SK-N-SH (cell line): ENCODE measurements around the gene F11R. TPM values are rescaled to one million over a fixed set of nuclear protein-coding genes. Genes with fewer than 3 reads are reported as not detected.

Experiments
- CTCF ChIA-PET: fragments of 300-600, 350-600 bp; formaldehyde crosslinking; extraction: SDS; loops from one replicate; lab custom pipeline; 2021; lab: Yijun Ruan, JAX
- POLR2A ChIA-PET: fragments of 350-600 bp; sonication (Branson Sonifier 250); formaldehyde crosslinking; extraction: SDS; loops from one replicate; lab custom pipeline; 2020; ENCODE audit warnings: antibody characterized with exemption, inconsistent platforms; lab: Yijun Ruan, JAX
- DNase-seq: peaks from one replicate; pipeline ENCODE4 v3.0.0; 2012
- H2AFZ ChIP-seq: fragments of 200-600 bp; sonication (generic); 2 replicates; pipeline ENCODE4 v1.8.1; 2016; ENCODE audit warnings: antibody characterized with exemption, mild to moderate bottlenecking, low read depth
- H3F3A ChIP-seq: fragments of 200-600 bp; sonication (generic); replicated peaks from 2 replicates; pipeline ENCODE3; 2016; ENCODE audit warnings: antibody characterized with exemption, mild to moderate bottlenecking; ENCODE audit not compliant: insufficient read depth
- H3K27ac ChIP-seq, 2 experiments: fragments of 200-500 bp in 1 of 2; fragments of 200-600 bp in 1 of 2; sonication (Bioruptor generic) in 1 of 2; sonication (generic), shearing (Covaris generic) in 1 of 2; 2 replicates each; pipeline versions ENCODE4 v1.5.1 to v1.6.1; 2014 to 2016; ENCODE audit warnings: low read depth in 2 of 2, inconsistent platforms in 1 of 2, low read length in 1 of 2, mild to moderate bottlenecking in 1 of 2, mixed read lengths in 1 of 2
- H3K27me3 ChIP-seq: fragments of 200-600 bp; sonication (generic), shearing (Covaris generic); 2 replicates; pipeline ENCODE4 v1.6.1; 2016; ENCODE audit warnings: mixed run types; ENCODE audit not compliant: insufficient read depth
- H3K36me3 ChIP-seq, 2 experiments: fragments of 200-500 bp in 1 of 2; fragments of 200-600 bp in 1 of 2; sonication (Bioruptor generic) in 1 of 2; sonication (generic) in 1 of 2; replicated peaks in 1 of 2; 2 replicates each; pipeline versions ENCODE3 to v1.5.1; 2014 to 2016; ENCODE audit warnings: low read length in 1 of 2, mild to moderate bottlenecking in 1 of 2; ENCODE audit not compliant: insufficient read depth in 2 of 2, control insufficient read depth in 1 of 2
- H3K4me1 ChIP-seq, 2 experiments: fragments of 200-500 bp in 1 of 2; fragments of 200-600 bp in 1 of 2; sonication (Bioruptor generic) in 1 of 2; sonication (generic), shearing (Covaris generic) in 1 of 2; 2 replicates each; pipeline versions ENCODE4 v1.5.1 to v1.6.1; 2014 to 2016; ENCODE audit warnings: low read depth in 1 of 2, low read length in 1 of 2, mixed run types in 1 of 2; ENCODE audit not compliant: insufficient read depth in 2 of 2, control insufficient read depth in 1 of 2
- H3K4me2 ChIP-seq: fragments of 200-600 bp; sonication (generic), shearing (Covaris generic); 2 replicates; pipeline ENCODE4 v1.6.1; 2017; ENCODE audit warnings: mixed run types
- H3K4me3 ChIP-seq, 2 experiments: fragments of 200-500 bp in 1 of 2; fragments of 200-600 bp in 1 of 2; sonication (Bioruptor generic) in 1 of 2; sonication (generic), shearing (Covaris generic) in 1 of 2; 2 replicates each; pipeline versions ENCODE4 v1.5.1 to v1.8.1; 2014 to 2016; ENCODE audit warnings: low read depth in 2 of 2, inconsistent platforms in 1 of 2, low read length in 1 of 2, mild to moderate bottlenecking in 1 of 2, mixed read lengths in 1 of 2, moderate library complexity in 1 of 2
- H3K79me2 ChIP-seq: fragments of 200-600 bp; sonication (generic); 2 replicates; pipeline ENCODE4 v1.8.1; 2017; ENCODE audit warnings: mild to moderate bottlenecking; ENCODE audit not compliant: insufficient read depth
- H3K9ac ChIP-seq: fragments of 200-600 bp; sonication (generic); 2 replicates; pipeline ENCODE4 v1.6.1; 2017; ENCODE audit warnings: mixed run types
- H3K9me2 ChIP-seq: fragments of 200-600 bp; sonication (generic); 2 replicates; pipeline ENCODE4 v1.6.1; 2017; ENCODE audit warnings: mixed run types
- H3K9me3 ChIP-seq: fragments of 200-600 bp; sonication (generic); 2 replicates; pipeline ENCODE4 v1.6.1; 2017; ENCODE audit warnings: mixed run types, mild to moderate bottlenecking, moderate library complexity
- H4K20me1 ChIP-seq: fragments of 200-600 bp; sonication (generic); 2 replicates; pipeline ENCODE4 v1.6.1; 2017; ENCODE audit warnings: mild to moderate bottlenecking, mixed run types; ENCODE audit not compliant: insufficient read depth
- CTCF ChIP-seq: fragments of 200-600 bp; sonication (generic); IDR thresholded peaks from 2 replicates; pipeline ENCODE4 v1.6.1; 2017; ENCODE audit warnings: antibody characterized with exemption, mild to moderate bottlenecking, moderate library complexity
- ELF1 ChIP-seq: IDR thresholded peaks from 2 replicates; pipeline ENCODE4 v1.4.0; 2012
- EZH2phosphoT487 ChIP-seq: fragments of 200-600 bp; sonication (generic); IDR thresholded peaks from 2 replicates; pipeline ENCODE4 v1.6.1; 2017; ENCODE audit warnings: low read depth, mixed run types, mild to moderate bottlenecking, antibody characterized with exemption, moderate library complexity, borderline replicate concordance
- FOSL2 ChIP-seq: IDR thresholded peaks from 2 replicates; pipeline ENCODE4 v1.4.0; 2012; ENCODE audit warnings: low read depth, mild to moderate bottlenecking, moderate library complexity, borderline replicate concordance
- FOXJ3 ChIP-seq: sonication (generic); formaldehyde crosslinking; IDR thresholded peaks from 2 replicates; pipeline ENCODE4 v1.5.1; 2020; ENCODE audit warnings: mild to moderate bottlenecking, missing genetic modification reagents
- FOXM1 ChIP-seq: IDR thresholded peaks from 2 replicates; pipeline ENCODE4 v1.4.0; 2012; ENCODE audit warnings: low read depth, mild to moderate bottlenecking
- GATA2 ChIP-seq: sonication (generic); formaldehyde crosslinking; IDR thresholded peaks from 2 replicates; pipeline ENCODE4 v1.5.0; 2020; ENCODE audit warnings: mild to moderate bottlenecking, missing genetic modification reagents
- JUND ChIP-seq: IDR thresholded peaks from 2 replicates; pipeline ENCODE4 v1.4.0; 2012
- NRF1 ChIP-seq: IDR thresholded peaks from 2 replicates; pipeline ENCODE4 v1.6.1; 2012; ENCODE audit warnings: low read depth, mild to moderate bottlenecking, low read length
- POLR2AphosphoS5 ChIP-seq: IDR thresholded peaks from 2 replicates; pipeline ENCODE4 v1.6.1; 2012; ENCODE audit warnings: low read depth, low read length
- RCOR1 ChIP-seq: fragments of 150-350 bp; IDR thresholded peaks from 2 replicates; pipeline ENCODE4 v1.6.1; 2017; ENCODE audit warnings: antibody characterized with exemption, low read length
- RXRA ChIP-seq: IDR thresholded peaks from 2 replicates; pipeline ENCODE4 v1.4.0; 2012; ENCODE audit warnings: low read depth, mild to moderate bottlenecking, borderline replicate concordance
- SMC3 ChIP-seq: IDR thresholded peaks from 2 replicates; pipeline ENCODE4 v1.6.1; 2012; ENCODE audit warnings: low read depth, low read length, improper control_type of control experiment
- TCF12 ChIP-seq: IDR thresholded peaks from 2 replicates; pipeline ENCODE4 v1.4.0; 2012
- USF2 ChIP-seq: fragments of 150-350 bp; IDR thresholded peaks from 2 replicates; pipeline ENCODE4 v1.6.1; 2017; ENCODE audit warnings: antibody characterized with exemption, low read length, low read depth, borderline replicate concordance
- WGBS: methylation state at CpG from one replicate; pipeline ENCODE4 v1.1.6; 2017; ENCODE audit warnings: low lambda C conversion rate; 5-methylcytosine and 5-hydroxymethylcytosine counted together
- polyA plus RNA-seq, 3 experiments: library from polyadenylated mRNA; depleted of rRNA; stranded (reverse); fragments of >200 nt; gene quantifications; 2 replicates each; pipeline ENCODE4 v1.2.3, GENCODE V29; 2012
- TF ChIP-seq, protein P1 (sequence below): IDR thresholded peaks from 2 replicates; pipeline ENCODE4 v1.4.0; 2012; ENCODE audit warnings: low read depth

Gene F11R
- polyA plus RNA-seq, 1 of the 3 experiments (the other 2 are of a cell fraction) = 9.0 TPM

DNA sequence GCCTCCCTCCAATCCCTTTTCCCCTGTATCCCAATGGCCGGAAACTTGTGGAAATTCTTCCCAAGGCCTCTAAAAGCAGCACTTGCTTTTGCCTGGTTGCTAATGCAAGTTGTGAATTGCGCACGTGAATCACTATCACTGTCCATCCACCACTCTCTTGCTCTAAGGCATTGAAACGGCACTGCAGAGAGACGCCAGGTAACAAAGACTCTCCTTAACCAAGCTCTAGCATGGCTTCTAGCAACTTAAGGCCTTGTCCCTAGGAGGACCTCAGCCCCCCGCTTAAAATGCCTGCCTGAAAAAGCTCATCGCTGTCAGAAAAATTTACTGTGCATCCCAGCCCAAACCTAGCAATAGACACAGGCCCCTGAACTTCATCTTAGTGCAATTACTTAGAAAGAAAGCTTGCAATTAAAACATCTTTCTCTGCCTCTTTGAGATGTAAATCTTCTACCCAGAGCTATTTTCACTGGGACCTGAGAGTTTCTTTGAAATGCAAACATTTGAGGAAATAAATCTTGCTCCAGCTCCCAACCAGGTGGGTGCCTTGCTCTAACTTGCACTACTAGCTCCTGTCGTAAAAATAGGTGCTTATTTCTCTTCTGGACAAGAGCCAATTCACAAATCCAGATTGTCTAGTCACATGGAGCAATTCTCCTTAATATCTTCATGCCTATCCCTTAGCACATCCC is 33.4 kb downstream of the F11R start:
- Histone ChIP-seq H3K36me3 (no peaks in the 10 kb centered on the region), H3K27me3 (no peaks in the 10 kb centered on the region; the same call in 1 of the 2 replicates), H3K4me3 (no peak overlapping the region), H3K9me3 (no peaks in the 10 kb centered on the region), H3F3A (no peaks in the 10 kb centered on the region), H3K9me2 (no peaks in the 10 kb centered on the region), H3K27ac (no peak overlapping the region), H3K4me1 (no peaks in the 10 kb centered on the region), H3K79me2 (no peaks in the 10 kb centered on the region), H4K20me1 (no peaks in the 10 kb centered on the region), H3K9ac (no peak overlapping the region), H2AFZ (no peak overlapping the region), H3K4me2 (no peak overlapping the region)
- DNase-seq = no peak
- ChIA-PET POLR2A (no interaction called here), CTCF (interaction anchor here (0.6 to 2.1 kb wide), 4 partner anchors 10 to 193 kb away, joined by 3 to 5 read pairs (median 4); no protein-coding TSS in a partner anchor)
- TF ChIP-seq USF2 (no peak), FOSL2 (no peak), FOXJ3 (no peak), SMC3 (no peak), RXRA (no peak), FOXM1 (no peak), ELF1 (no peak), CTCF (no peak), EZH2phosphoT487 (no peak), TCF12 (no peak), JUND (no peak)
- TF ChIP-seq, protein P1, sequence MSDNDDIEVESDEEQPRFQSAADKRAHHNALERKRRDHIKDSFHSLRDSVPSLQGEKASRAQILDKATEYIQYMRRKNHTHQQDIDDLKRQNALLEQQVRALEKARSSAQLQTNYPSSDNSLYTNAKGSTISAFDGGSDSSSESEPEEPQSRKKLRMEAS = no peak
- 73% methylated on average over 8 of the region's 8 CpGs for WGBS

DNA sequence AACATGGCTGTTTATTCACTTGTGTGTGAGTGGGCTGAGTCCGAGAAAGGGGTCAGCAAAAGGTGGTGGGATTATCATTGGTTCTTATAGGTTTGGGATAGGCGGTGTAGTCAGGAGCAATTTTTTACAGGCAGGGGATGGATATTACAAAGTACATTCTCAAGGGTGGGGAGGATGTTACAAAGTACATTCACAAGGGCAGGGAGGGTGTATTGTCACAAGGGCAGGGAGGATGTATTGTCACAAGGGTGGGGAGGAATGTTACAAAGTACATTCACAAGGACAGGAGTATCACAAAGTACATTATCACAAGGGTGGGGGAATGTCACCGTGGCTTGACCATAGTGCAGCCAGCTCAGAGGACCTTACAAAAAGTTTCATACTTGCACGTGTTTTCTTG is 35.2 kb downstream of the F11R start:
- Histone ChIP-seq H3F3A (no peaks in the 10 kb centered on the region), H3K79me2 (no peaks in the 10 kb centered on the region), H3K9me2 (no peaks in the 10 kb centered on the region), H3K4me2 (no peak overlapping the region), H3K9me3 (no peaks in the 10 kb centered on the region), H3K27me3 (peaks cover 15% of the 10 kb centered on the region), H2AFZ (no peak overlapping the region), H3K36me3 (no peaks in the 10 kb centered on the region), H3K4me3 (no peak overlapping the region), H3K9ac (no peak overlapping the region), H3K27ac (no peak overlapping the region), H3K4me1 (no peaks in the 10 kb centered on the region), H4K20me1 (no peaks in the 10 kb centered on the region)
- ChIA-PET POLR2A (no interaction called here), CTCF (no interaction called here)
- 45% methylated on average over 4 of the region's 4 CpGs for WGBS
- no peak for TF ChIP-seq NRF1
- no peak for TF ChIP-seq POLR2AphosphoS5
- TF ChIP-seq GATA2 = no peak
- no peak for TF ChIP-seq RCOR1
- no peak for DNase-seq
